ENCODE measurements around the gene TSPAN5.

GRCh38 chr4:98599617-98600205 lies 58.7 kb downstream of the TSPAN5 start:
- no peak for TF ChIP-seq CTCF (IDR thresholded peaks at IDR 0.05; ENCODE audit: insufficient read depth, low read depth, low read length)
- no peak for TF ChIP-seq EZH2 (IDR thresholded peaks at IDR 0.05; ENCODE audit: insufficient read depth, low read length)
